RPMI8226 (cell line): Measurements from ENCODE around the gene COL13A1.
A peak's percentile ranks its signal among the peaks of the same experiment; 100 is the strongest.

Experiments used
- DNase-seq: peaks from one replicate; pipeline ENCODE4 v3.0.0-alpha.2; 2015

Gene COL13A1

DNA sequence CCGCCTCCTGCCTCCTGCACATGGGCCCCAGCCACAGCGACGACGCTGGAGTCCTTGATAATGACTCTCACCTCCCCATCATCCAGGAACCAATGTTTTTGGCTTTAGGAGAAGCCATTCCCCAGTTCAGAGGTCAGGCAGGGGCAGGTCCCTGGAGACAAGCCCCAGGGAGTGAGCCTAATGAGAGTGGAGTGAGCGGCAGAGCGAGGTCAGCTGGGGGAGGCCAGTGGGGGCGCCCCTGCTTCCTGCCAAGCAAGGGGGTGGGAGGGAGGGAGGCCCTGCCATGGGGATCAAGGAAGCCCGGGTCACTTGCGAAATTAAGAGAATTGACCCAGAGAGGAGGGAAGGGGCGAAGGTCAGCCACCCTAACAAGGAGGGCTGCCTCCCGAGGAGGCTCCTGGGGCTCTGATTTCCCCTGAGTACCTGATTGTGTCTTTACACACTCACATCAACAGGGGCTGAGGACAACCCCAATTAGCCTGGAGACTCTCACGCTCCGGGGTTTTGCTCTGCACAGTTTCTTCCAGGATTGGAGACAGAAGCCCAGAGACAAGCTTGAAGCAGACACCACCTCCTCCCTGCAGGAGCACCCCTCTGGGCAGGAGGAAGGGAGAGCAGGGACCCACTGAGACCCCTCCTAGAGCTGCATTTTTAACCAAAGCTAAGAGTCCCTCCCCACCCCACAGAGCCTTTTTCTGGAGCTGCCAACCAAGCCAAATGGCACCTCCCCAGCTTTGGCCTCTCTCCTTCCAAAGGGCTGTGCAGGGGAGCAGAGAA is 112.1 kb downstream of the COL13A1 start:
- no peak for DNase-seq

DNA sequence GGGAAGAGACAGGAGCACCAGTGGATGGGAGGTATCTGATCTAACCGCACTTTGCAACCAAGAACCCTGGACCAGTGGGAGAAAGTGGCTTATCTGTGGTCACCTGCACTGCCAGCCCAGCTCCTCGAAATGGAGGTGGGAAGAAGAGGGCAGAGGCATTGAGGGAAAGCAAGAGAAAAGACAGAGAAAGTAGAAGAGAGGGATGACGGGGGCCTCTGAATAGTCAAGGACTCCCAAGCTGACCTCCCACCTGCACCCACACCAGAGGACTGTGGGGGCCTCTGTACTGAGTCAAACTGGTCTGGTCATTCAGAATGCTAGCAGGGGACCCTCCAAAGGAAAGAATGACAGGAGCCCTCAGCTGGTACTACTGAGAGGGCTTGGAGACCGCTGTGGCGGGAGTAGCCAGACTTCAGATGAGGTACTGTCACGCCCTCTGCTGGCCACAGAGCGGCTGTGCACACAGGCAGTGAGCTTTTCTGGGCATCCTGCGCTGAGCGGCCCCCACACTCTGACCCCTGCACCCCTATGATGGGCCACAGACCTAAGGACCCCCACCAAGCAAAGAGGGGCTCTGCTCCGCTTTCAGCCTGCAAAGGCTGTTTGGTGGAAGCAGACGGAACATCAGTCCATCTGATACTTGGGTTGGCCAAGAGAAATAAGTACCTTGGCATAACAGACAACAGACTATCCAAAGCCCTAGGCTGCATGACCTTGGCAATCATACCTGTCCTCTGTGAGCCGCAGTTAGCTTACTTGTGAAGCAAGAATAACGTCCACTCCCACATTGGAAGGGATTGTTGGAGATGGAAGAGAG is 112.9 kb downstream of the COL13A1 start:
- DNase-seq: peak; percentile 67

DNA sequence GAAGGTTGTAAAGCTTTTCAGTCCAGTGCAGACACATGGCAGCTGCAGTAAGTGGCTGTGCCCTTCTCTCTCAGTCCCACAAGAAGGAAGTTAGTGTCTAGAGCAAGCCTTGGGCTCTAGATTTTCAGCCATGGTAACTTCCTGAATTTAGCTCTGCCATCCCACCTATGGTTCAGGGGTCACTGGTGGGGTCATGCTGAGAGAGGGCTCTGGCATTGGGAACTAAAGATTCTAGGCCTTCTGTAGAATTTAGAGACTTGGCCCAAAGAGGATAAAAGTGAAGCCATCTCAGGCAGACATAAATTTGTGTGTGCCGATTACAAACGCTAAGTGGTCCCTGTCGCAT is 113.5 kb downstream of the COL13A1 start:
- DNase-seq: no peak

DNA sequence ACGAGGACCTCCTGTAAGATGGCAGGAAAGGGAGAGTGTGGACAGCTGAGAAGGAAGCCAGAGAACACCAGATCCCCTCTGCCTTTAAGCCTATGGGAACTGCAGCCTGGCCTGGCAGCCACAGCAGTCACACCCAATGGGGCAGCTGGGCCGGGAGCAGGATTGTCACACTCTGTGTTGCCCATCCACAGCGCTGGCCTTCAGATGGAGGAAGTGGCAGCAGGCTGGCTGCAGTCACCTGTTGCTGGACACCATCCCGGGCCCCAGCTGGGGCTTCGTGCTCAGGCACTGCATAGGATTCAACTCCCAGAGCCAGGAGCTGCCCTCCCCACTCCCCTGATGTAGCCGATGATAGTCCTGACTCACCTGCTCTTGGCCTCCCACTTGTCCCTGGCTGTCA is 114.4 kb downstream of the COL13A1 start:
- DNase-seq: no peak

DNA sequence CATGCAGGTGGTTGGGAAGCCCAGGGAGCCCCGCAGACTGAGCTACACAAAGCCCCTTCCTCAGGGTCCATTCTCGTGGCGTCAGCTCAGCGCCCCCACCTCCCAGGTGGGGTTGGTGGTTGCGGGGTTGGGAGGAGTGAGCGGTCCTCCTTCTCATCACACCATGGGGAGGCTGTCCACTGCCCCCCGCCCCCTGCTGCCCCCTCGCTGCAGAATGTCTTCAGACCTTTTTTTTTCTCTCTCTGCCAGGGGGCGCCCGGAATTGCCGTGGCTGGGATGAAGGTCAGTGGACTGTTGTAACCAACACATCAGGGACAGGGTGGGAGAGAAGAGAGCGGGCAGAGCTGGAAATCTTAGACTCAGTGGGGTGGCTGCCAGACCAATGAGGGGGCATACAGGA is 116.3 kb downstream of the COL13A1 start:
- DNase-seq: no peak

DNA sequence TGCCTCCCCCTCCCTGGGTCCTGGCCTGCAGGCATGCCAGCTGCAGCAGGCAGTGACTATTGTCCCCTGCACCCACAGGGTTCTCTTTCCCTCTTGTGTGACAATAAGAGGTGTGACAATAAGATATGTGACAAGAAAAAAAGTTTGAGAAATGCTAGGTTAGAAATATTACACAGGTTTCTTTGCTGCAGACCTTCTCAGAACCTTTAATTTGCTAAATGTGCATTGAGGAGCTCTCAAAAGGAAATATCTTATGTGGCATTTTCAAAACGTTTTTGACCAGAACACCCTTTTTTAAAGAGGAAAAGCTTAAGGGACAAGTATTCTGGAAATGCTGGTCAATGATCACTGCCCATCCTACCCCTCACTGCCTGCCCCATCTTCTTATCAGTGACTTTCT is 117.5 kb downstream of the COL13A1 start:
- DNase-seq: no peak

DNA sequence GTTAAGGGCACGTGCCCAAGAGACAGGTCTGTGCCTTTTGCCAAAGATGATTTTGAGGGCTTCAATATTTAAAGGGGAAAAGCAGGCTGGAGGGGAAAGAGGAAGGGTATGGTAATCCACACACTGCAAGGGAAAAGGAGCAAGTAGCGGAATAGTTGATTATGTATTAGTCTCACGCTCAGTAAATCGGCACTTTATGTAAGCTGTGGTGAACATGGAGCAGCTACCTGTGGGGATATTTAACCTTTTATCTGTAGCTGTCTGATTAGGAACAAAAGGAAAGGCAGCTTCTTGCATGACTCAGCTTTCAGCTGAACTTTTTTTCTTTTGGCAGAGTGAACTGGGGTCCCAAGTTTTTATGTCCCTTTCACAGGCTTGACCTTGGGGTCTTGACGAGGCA is 123.4 kb downstream of the COL13A1 start:
- no peak for DNase-seq

DNA sequence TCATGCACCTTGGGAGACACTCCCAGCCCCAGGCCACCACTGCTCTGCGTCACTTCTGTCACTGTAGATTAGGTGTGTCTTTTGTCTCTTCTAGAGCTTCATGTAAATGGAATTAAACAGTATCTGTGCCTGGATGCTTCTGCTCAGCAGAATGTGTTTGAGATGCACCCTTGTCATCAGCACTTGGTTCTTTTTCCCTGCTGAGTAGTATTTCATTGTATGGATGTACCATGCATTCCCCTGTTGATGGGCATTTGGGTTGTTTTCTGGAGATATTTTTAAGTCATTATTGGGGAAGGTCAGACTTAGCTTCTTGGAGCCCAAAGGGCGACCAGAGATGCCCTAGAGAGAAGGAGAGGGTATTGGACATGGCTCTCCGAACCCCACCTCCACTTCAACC is 126.6 kb downstream of the COL13A1 start:
- DNase-seq: no peak

DNA sequence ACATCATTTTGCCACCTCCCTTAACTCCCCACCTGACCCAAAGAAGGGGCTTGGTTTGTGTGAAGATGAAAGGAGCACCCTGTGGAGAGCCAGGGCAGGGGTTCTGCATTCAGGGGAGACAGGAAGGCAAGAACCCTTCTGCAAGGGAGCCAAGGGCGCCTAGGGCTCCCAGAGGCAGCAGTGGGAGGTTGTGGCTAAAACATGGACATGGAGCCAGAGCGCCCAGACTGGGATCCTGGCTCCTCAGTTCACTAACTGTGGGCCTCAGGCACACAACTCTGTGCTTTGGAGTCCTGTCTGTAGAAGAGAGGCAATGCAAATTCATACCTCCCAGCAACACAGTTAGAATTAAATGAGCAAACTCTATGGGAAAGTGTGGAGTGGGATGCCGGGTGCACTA is 127.9 kb downstream of the COL13A1 start:
- DNase-seq: no peak

DNA sequence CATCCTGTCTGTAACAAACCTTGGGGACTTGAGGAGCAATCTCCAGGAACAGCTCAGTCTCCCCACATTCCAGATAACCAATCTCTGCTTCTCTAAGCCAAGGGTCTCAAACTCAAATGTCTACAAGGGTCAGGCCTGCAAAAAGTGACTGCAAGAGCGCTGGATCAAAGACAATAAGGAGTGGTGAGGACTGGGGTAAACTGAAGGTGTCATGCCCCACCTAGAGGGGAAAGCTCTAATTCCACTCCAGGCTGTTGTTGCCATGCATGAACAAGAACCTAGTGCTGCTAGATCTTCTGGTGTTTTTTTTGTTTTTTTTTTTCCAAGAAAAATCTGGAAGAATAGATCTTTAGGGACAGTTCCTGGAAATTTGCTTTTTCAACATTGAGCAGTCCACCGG is 133.1 kb downstream of the COL13A1 start:
- no peak for DNase-seq

DNA sequence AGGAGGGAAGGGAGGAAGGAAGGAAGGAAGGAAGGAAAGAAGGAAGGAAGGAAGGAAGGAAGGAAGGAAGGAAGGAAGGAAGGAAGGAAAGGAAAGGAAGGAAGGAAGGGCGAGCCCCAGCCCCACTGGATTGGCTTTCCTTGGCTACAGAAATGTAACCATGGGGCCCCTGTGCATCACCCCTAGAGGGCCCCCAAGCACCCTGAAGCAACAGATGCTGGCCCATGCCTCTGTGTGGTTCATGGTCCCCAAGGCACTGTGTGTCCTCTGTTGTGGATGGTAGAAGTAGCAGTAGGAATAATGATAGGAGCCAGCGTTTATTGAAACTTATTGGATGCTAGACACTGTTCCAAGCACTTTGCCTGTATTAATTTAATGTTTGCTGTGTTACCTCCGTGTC is 134.4 kb downstream of the COL13A1 start:
- peak; percentile 34 for DNase-seq

DNA sequence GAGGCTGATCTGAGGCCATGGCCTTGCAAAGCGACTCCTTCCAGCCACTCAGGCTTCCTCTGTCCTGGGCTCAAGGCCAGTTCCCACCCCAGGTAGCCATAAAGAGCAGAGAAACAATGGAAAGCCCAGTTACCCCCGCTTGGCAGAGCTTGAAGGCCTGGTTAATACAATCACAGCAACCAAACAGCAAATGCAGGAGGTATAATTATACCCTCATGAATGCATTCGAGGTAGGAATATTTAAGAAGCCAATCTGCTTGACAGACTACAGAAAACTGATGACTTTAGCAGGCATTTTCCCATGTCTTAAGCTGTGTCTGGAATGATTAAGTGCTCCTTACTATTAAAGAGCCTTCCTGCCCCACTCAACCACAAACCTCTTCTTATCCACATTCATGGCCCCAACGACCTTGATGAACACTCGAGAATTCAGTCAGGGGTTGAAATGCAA is 136.9 kb downstream of the COL13A1 start:
- no peak for DNase-seq

DNA sequence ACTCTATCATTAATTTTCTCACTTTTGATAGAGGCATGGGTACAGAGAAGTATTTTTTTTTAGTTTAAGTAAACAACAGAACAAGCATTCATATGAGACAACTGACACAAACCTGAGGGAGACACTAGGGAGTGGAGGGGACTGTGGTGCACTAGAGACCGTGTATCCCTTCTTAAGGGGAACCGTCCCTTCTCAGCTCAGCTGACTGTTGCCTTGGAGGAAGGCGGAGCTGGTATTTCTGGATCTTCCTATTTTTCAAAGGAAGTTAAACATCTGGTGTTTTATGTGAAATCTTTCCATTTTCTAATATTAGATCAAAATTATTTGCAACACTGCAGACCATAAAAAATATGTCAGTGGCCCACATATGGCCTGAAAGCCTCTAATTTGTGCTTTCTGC is 137.4 kb downstream of the COL13A1 start:
- no peak for DNase-seq

DNA sequence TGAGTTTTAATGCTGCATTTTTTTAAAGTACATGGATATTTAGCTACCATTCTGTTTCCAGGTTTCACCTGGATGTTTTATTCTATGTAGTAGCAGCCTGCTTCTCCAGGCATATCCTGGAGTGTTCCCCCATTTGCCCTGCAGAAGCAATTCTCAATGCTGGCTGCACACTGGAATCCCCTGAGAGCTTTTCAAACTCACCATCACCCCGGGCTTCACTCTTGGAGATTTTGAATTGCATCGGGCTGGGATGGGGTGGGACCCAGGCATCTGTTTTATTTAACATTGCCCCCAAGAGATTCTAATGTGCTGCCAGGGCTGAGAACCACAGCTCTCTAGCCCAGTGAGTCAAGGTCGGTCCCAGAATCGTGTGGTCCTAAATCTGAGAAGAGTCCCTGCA is 137.8 kb downstream of the COL13A1 start:
- no peak for DNase-seq

DNA sequence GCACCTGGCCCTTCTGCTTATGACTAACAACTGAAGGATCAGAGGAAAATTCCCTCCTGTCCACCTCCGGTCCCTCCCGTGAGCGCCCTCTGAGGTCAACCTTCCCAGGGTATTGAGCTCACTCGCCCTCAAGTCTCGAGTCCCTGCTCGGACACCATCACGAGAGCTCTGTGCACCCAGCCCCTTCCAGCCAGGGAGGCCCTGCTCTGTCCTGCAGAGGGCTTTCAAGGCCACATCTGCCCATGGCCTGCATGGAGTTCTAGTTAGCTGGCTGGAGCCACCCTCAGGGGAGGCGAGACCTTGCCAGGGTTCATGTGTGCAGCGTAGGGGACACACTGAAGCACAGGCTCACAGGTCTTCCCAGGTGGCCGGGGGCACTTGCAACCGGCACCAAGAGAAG is 140.0 kb downstream of the COL13A1 start:
- no peak for DNase-seq

DNA sequence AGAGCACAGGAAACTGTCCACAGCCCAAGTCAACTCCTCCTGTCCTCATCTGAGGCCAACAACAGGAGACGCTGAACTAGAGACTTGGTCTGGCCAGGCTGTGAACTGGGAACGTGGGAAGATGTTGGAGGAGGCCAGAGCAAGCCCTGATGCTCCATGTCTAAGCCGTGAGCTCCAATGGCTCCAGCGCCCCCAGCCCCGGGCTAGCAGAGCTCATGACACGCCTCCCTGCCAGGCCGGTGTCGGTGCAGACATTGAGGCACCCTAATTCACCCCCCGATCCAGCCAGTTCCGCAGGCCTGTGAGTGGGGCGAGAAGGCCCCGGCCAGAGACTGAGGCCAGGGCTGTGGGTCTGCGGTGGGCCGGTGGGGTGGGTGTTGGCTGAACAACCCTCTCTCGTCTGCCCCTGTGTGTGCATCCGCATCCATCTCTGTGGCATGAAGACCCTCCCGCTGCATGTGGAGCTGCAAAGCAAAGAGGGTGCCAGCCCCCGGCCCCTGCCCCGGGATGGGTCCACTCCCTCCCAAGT is 141.7 kb downstream of the COL13A1 start:
- DNase-seq: no peak

DNA sequence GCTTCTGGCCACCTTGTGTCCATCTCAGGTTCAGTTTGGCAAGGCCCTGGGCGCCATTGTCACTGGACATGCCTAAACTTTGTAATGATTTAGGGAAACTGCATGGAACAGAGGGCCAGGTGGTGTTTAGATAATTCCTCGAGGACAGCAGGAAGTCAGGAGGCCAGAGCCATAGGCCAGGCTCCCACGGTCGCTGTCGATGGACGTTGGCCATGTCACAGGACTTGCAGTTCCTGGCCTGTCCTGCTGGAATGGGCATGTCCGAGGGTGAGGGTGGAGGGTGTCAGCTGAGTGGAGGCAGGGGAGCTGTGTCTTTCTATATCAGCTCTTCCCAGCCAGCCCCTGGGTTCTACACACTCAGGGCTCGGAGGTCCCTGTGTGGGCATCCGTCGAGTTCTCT is 143.1 kb downstream of the COL13A1 start:
- no peak for DNase-seq

DNA sequence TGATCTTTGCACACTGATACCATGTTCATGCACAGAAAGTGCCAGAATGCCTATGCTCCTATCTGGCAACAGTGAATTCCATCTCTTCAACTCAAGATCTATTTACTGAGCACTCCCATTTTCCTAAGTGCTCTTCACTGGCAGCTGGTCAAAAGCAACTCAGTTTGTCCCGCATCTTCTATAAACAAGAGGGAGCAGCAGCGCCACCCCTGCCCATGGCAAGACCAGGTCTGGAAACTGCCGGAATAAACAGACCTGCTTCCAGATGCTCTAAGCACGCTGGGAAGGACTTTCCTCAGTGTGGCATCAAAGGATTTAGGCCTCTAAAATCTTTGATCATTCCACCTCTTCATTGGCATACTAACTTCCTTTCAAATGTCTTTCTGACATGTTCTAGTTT is 146.6 kb downstream of the COL13A1 start:
- no peak for DNase-seq

DNA sequence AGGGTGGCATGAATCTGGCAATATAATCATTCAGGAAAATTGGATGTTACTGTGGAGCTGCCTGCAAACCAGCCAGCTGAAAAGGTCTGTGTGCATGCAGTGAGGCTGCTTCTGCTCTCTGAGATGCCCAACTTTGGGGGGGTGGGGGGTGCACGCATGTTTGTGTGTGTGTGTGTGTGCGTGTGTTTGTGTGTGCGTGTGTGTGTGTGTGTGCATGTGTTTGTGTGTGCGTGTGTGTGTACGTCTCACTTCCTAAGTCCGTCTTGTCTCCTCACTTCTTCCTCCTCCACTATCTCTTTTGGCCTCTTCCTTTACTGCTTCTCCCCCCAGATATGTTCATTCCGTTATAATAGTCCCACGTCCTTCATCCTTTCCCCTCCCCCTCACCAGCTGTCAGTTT is 148.1 kb downstream of the COL13A1 start:
- no peak for DNase-seq

DNA sequence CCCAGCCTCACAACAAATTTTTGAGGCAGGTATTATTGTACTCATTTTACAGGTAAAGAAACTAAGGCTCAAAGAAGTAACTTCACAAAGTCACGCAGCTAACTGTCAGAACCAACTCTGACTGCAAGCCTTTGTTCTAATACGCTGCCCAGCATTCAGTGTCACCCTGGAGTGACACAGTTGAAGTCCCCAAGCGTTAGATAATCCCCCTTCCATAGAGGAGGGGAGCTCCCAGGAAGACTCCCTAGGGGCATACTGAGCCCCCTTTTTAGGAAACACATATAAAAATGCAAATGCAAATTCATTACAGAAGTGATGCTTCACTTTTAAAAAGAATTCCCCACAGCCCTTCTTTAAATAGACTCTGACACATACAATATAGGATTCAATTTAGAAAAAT is 150.0 kb downstream of the COL13A1 start:
- no peak for DNase-seq

DNA sequence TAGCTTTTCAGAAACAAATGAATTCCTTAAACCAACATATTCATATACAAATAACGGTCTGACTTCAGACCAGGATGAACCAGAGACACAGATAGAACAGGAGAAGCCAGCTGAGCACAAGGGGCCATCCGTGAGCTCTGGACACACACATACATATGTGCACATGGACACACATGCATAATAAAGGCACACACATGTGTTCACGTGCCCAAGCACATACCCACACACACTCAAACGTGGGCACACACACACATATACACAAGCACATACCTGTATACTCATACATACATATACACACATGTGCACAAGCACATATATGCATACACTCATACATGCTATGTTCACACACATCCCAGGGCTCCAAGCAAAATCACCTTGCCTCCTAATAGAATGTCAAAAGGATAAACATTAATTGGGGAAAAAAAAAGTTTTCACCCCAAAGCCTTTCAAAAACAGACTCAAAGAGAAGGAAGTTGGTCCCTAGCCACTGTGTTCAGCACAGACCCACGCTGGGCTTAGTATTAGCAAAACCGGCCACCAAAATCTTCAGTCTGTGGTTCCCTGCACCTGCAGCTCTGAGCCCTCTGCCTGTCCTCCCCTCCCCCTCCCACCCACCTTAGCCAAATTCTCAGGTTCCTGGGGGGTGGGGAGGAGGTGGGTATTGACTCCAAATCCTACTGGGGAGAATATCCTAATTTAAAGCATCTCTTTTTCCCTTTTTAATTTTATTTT is 150.5 kb downstream of the COL13A1 start:
- no peak for DNase-seq

DNA sequence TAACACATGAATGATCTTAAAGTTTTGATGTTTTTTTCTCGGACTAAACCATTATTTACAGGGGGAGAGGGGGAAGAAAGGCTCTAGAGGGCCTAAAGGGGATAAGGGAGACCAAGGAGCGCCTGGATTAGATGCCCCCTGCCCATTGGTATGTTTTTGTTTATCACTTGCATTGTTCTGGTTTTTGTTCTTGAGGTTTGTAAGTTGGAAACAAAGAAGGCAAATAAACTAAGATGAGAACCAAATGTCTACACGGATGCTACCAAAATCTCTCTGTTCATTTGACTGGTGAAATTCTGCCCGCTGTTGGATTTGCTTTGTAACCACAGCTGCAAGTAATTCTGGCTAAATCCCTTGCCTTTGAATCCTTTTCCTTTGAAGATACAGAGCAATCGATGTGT is 151.1 kb downstream of the COL13A1 start:
- no peak for DNase-seq

DNA sequence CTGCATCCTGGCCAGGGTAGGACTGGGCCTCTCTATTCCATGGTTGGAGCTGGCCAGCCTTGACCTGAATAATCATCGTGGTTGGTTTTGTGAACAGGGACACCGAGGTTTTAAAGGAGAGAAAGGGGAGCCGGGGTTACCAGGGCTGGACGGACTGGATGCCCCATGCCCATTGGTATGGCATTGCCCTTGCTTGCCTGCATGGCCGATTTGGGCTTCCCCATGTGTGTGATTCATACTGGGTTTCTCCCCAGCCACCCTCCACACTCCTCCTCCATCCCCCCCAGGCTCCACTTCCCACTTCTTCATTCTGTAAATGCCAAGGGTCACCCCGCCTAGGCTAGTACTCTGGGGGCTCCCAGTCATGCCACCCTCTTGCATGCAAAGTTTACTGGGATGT is 152.1 kb downstream of the COL13A1 start:
- DNase-seq: no peak
